Panc1 (cell line): ENCODE measurements around the gene TGM6.

Experiments
- CTCF ChIP-seq: fragments of 450-650 bp; IDR thresholded peaks from 2 replicates; pipeline ENCODE4 v1.5.1; 2017; ENCODE audit warnings: mild to moderate bottlenecking
- POLR2AphosphoS5 ChIP-seq: IDR thresholded peaks from 2 replicates; pipeline ENCODE4 v1.6.1; 2012; ENCODE audit warnings: mild to moderate bottlenecking, low read depth, low read length, moderate library complexity
- SIN3A ChIP-seq: IDR thresholded peaks from 2 replicates; pipeline ENCODE4 v1.6.1; 2012; ENCODE audit warnings: low read depth, mild to moderate bottlenecking, low read length, moderate library complexity, borderline replicate concordance; ENCODE audit not compliant: insufficient read depth
- TCF7L2 ChIP-seq: IDR thresholded peaks from 2 replicates; pipeline ENCODE4 v1.6.1; 2011; ENCODE audit warnings: mild to moderate bottlenecking, low read depth, low read length, inconsistent platforms
- TF ChIP-seq, protein P1 (sequence below), 2 experiments: IDR thresholded peaks; 2 replicates each; pipeline ENCODE4 v1.6.1; 2011 to 2012; ENCODE audit warnings: low read depth in 2 of 2, control low read depth in 1 of 2, low read length in 1 of 2, mild to moderate bottlenecking in 1 of 2, moderate library complexity in 1 of 2; ENCODE audit not compliant: insufficient read depth in 1 of 2

GRCh38 chr20:2333821-2334220 lies 46.9 kb upstream of the TGM6 start:
- TF ChIP-seq CTCF (no peak), POLR2AphosphoS5 (no peak), TCF7L2 (no peak), SIN3A (no peak)
- TF ChIP-seq, protein P1, sequence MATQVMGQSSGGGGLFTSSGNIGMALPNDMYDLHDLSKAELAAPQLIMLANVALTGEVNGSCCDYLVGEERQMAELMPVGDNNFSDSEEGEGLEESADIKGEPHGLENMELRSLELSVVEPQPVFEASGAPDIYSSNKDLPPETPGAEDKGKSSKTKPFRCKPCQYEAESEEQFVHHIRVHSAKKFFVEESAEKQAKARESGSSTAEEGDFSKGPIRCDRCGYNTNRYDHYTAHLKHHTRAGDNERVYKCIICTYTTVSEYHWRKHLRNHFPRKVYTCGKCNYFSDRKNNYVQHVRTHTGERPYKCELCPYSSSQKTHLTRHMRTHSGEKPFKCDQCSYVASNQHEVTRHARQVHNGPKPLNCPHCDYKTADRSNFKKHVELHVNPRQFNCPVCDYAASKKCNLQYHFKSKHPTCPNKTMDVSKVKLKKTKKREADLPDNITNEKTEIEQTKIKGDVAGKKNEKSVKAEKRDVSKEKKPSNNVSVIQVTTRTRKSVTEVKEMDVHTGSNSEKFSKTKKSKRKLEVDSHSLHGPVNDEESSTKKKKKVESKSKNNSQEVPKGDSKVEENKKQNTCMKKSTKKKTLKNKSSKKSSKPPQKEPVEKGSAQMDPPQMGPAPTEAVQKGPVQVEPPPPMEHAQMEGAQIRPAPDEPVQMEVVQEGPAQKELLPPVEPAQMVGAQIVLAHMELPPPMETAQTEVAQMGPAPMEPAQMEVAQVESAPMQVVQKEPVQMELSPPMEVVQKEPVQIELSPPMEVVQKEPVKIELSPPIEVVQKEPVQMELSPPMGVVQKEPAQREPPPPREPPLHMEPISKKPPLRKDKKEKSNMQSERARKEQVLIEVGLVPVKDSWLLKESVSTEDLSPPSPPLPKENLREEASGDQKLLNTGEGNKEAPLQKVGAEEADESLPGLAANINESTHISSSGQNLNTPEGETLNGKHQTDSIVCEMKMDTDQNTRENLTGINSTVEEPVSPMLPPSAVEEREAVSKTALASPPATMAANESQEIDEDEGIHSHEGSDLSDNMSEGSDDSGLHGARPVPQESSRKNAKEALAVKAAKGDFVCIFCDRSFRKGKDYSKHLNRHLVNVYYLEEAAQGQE (IDR thresholded peaks at IDR 0.05; ENCODE audit: insufficient read depth in 1 of 2, low read depth in 2 of 2, low read length in 1 of 2) = no peak
